CD8-positive, alpha-beta memory T cell (primary cell): ENCODE data around the gene GGT1. TPM values are rescaled to one million over a fixed set of nuclear protein-coding genes. Genes with fewer than 3 reads are reported as not detected.

ENCODE experiments used
- CTCF ChIA-PET: fragments of 350-600 bp; sonication (Branson Sonifier 250); formaldehyde crosslinking; loops from one replicate; lab custom pipeline; 2021; ENCODE audit warnings: antibody characterized with exemption; lab: Charles Lee
- POLR2A ChIA-PET: fragments of 350-600 bp; sonication (Branson Sonifier 250); formaldehyde crosslinking; loops from one replicate; lab custom pipeline; 2021; ENCODE audit warnings: antibody characterized with exemption; lab: Charles Lee
- DNase-seq, 5 donors: peaks; one replicate each; pipeline versions ENCODE4 v3.0.0 to v3.0.0-alpha.2; 2020 to 2022; ENCODE audit warnings: mixed read lengths in 1 of 5
- H3K27ac ChIP-seq: one replicate; pipeline ENCODE4 v1.7.0; 2013; ENCODE audit warnings: low read depth, mild to moderate bottlenecking, low read length, moderate library complexity
- H3K27me3 ChIP-seq: 2 replicates; pipeline ENCODE4 v1.7.0; 2013; ENCODE audit warnings: low read length, mild to moderate bottlenecking; ENCODE audit not compliant: insufficient read depth, poor library complexity, severe bottlenecking
- H3K36me3 ChIP-seq: 2 replicates; pipeline ENCODE4 v1.7.0; 2013; ENCODE audit warnings: mild to moderate bottlenecking, low read length, moderate library complexity; ENCODE audit not compliant: insufficient read depth
- H3K4me1 ChIP-seq: 2 replicates; pipeline ENCODE4 v1.7.0; 2013; ENCODE audit warnings: mild to moderate bottlenecking, low read length, moderate library complexity; ENCODE audit not compliant: insufficient read depth
- H3K4me3 ChIP-seq: 2 replicates; pipeline ENCODE4 v1.7.0; 2013; ENCODE audit warnings: mild to moderate bottlenecking, low read length
- H3K9me3 ChIP-seq: 2 replicates; pipeline ENCODE4 v1.7.0; 2013; ENCODE audit warnings: mild to moderate bottlenecking, low read length
- H3K27ac Mint-ChIP-seq, 8 donors: one replicate each; pipeline ENCODE4 v1.8.0; 2020 to 2021; ENCODE audit warnings: mixed read lengths in 8 of 8, mild to moderate bottlenecking in 6 of 8, inconsistent platforms in 3 of 8, moderate library complexity in 3 of 8
- H3K27me3 Mint-ChIP-seq, 2 donors: one replicate each; pipeline ENCODE4 v1.8.0; 2020 to 2021; ENCODE audit warnings: mixed read lengths in 2 of 2, mild to moderate bottlenecking in 1 of 2, moderate library complexity in 1 of 2
- H3K36me3 Mint-ChIP-seq, 3 donors: one replicate each; pipeline ENCODE4 v1.8.0; 2020 to 2021; ENCODE audit warnings: mixed read lengths in 3 of 3, inconsistent platforms in 1 of 3, mild to moderate bottlenecking in 1 of 3
- H3K4me1 Mint-ChIP-seq, 3 donors: one replicate each; pipeline ENCODE4 v1.8.0; 2020 to 2021; ENCODE audit warnings: mixed read lengths in 3 of 3, inconsistent platforms in 1 of 3, mild to moderate bottlenecking in 1 of 3
- H3K4me3 Mint-ChIP-seq, 7 donors: one replicate each; pipeline ENCODE4 v1.8.0; 2020 to 2021; ENCODE audit warnings: mixed read lengths in 7 of 7, mild to moderate bottlenecking in 6 of 7, moderate library complexity in 4 of 7, inconsistent platforms in 2 of 7
- H3K9me3 Mint-ChIP-seq, 5 donors: one replicate each; pipeline ENCODE4 v1.8.0; 2020 to 2022; ENCODE audit warnings: mixed read lengths in 5 of 5, mild to moderate bottlenecking in 3 of 5, moderate library complexity in 2 of 5, inconsistent platforms in 1 of 5
- polyA plus RNA-seq: library from polyadenylated mRNA; unstranded; fragments of 300-500 nt; fragmentation: Illumina TruSeq; gene quantifications from one replicate; pipeline ENCODE4 v1.2.3, GENCODE V29; 2021
- total RNA-seq, 2 experiments: library from RNA; stranded (reverse); gene quantifications; one replicate each; pipeline ENCODE4 v1.2.3, GENCODE V29; 2021

Gene GGT1
- total and polyA plus RNA-seq, 3 experiments from 2014 or later = 12.1 to 39.1 (median 36.9) TPM

GRCh38 chr22:24564376-24565058, 38.5 kb upstream of the GGT1 start:
- Histone ChIP-seq H3K27me3 (no peaks in the 10 kb centered on the region), H3K9me3 (no peaks in the 10 kb centered on the region), H3K27ac (no peak overlapping the region), H3K36me3 (peaks cover 30% of the 10 kb centered on the region), H3K4me3 (no peak overlapping the region), H3K4me1 (peaks cover 45% of the 10 kb centered on the region)
- H3K4me3 Mint-ChIP-seq = peak overlapping the region in 3 of 7 donors; percentile 30 to 39 (median 33)
- CTCF ChIA-PET = no interaction called here
- H3K4me1 Mint-ChIP-seq = peaks cover 38 to 63% (median 59%) of the 10 kb centered on the region in 3 donors
- H3K27ac Mint-ChIP-seq = peak overlapping the region in 6 of 8 donors; percentile 27 to 85 (median 70)
- H3K27me3 Mint-ChIP-seq = no peaks in the 10 kb centered on the region
- no peak for DNase-seq
- POLR2A ChIA-PET = no interaction called here
- H3K36me3 Mint-ChIP-seq = peaks cover 0 to 70% (median 6%) of the 10 kb centered on the region in 3 donors
- H3K9me3 Mint-ChIP-seq = no peaks in the 10 kb centered on the region

DNA sequence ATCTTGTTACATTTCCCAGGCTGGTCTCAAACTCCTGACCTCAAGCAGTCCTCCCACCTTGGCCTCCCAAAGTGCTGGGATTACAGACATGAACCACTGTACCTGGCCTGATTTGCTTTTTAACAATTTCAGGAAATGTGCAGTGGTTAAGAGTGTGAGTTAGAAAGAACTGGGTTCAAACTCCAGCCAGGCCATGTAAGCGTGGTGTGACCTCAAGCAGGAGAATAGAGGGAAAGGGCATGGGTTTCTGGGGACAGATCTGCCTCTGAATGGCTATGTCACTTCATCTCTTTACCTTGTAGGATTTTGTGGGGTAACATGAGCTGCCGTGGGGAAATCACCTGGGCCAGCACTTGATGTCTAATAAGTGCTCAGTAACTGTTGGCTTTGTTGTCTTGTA, 37.9 kb upstream of the GGT1 start:
- Mint-ChIP-seq H3K9me3 (no peaks in the 10 kb centered on the region), H3K27ac (peak overlapping the region in 3 of 8 donors; percentile 9 to 67 (median 10)), H3K36me3 (peaks cover 0 to 72% (median 7%) of the 10 kb centered on the region in 3 donors), H3K4me1 (peaks cover 37 to 58% (median 53%) of the 10 kb centered on the region in 3 donors), H3K27me3 (no peaks in the 10 kb centered on the region), H3K4me3 (no peak overlapping the region)
- H3K27ac ChIP-seq = no peak overlapping the region
- no peaks in the 10 kb centered on the region for H3K27me3 ChIP-seq
- H3K36me3 ChIP-seq = peaks cover 33% of the 10 kb centered on the region
- no peak overlapping the region for H3K4me3 ChIP-seq
- peaks cover 43% of the 10 kb centered on the region for H3K4me1 ChIP-seq
- POLR2A ChIA-PET = no interaction called here
- CTCF ChIA-PET = no interaction called here
- H3K9me3 ChIP-seq = no peaks in the 10 kb centered on the region
- DNase-seq = no peak

GRCh38 chr22:24566899-24567511, 36.0 kb upstream of the GGT1 start:
- no peak overlapping the region for H3K4me3 Mint-ChIP-seq

DNA sequence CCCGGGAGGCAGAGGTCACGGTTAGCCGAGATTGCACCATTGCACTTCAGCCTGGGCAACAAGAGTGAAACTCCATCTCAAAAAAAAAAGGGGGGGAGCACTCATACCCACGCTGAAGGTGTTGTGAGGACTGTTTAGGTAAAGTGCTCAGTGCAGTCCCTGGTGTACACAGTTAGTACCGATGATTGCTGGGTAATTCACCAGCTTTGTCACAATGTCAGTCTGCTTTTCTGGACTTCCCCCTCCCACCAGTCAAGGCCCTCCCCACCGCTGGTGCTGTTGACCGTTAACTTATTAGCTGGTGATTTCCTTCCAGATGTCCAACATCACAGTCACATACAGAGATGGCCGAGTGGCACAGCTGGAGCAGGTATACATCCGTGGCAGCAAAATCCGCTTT, 35.3 kb upstream of the GGT1 start:
- POLR2A ChIA-PET = no interaction called here
- no peak overlapping the region for H3K4me3 ChIP-seq
- H3K27ac ChIP-seq = no peak overlapping the region
- H3K9me3 ChIP-seq = no peaks in the 10 kb centered on the region
- Mint-ChIP-seq H3K27ac (no peak overlapping the region), H3K27me3 (no peaks in the 10 kb centered on the region), H3K9me3 (no peaks in the 10 kb centered on the region), H3K4me3 (no peak overlapping the region), H3K36me3 (peaks cover 0 to 82% (median 4%) of the 10 kb centered on the region in 3 donors), H3K4me1 (peaks cover 32 to 46% (median 43%) of the 10 kb centered on the region in 3 donors)
- peaks cover 26% of the 10 kb centered on the region for H3K36me3 ChIP-seq
- CTCF ChIA-PET = no interaction called here
- H3K4me1 ChIP-seq = peaks cover 30% of the 10 kb centered on the region
- no peak for DNase-seq
- no peaks in the 10 kb centered on the region for H3K27me3 ChIP-seq

More at GRCh38 chr22:24566899-24567511, 36.0 kb upstream of the GGT1 start:
- Histone ChIP-seq H3K27me3 (no peaks in the 10 kb centered on the region), H3K9me3 (no peaks in the 10 kb centered on the region), H3K36me3 (peaks cover 26% of the 10 kb centered on the region), H3K4me3 (no peak overlapping the region), H3K4me1 (peaks cover 33% of the 10 kb centered on the region), H3K27ac (no peak overlapping the region)
- Mint-ChIP-seq H3K9me3 (no peaks in the 10 kb centered on the region), H3K36me3 (peaks cover 0 to 78% (median 4%) of the 10 kb centered on the region in 3 donors), H3K27ac (peak overlapping the region in 5 of 8 donors; percentile 2 to 71 (median 54)), H3K4me1 (peaks cover 35 to 49% (median 46%) of the 10 kb centered on the region in 3 donors), H3K27me3 (no peaks in the 10 kb centered on the region)
- CTCF ChIA-PET = no interaction called here
- POLR2A ChIA-PET = no interaction called here
- DNase-seq = no peak

GRCh38 chr22:24571266-24571665, 31.7 kb upstream of the GGT1 start:
- Histone ChIP-seq H3K9me3 (no peaks in the 10 kb centered on the region), H3K36me3 (peaks cover 33% of the 10 kb centered on the region), H3K4me3 (no peak overlapping the region), H3K27ac (no peak overlapping the region), H3K4me1 (no peaks in the 10 kb centered on the region), H3K27me3 (no peaks in the 10 kb centered on the region)
- Mint-ChIP-seq H3K9me3 (no peaks in the 10 kb centered on the region), H3K36me3 (peaks cover 0 to 82% (median 14%) of the 10 kb centered on the region in 3 donors), H3K4me3 (no peak overlapping the region), H3K27me3 (no peaks in the 10 kb centered on the region), H3K27ac (no peak overlapping the region), H3K4me1 (peaks cover 7 to 11% (median 11%) of the 10 kb centered on the region in 3 donors)
- POLR2A ChIA-PET = no interaction called here
- CTCF ChIA-PET = no interaction called here
- no peak for DNase-seq

DNA sequence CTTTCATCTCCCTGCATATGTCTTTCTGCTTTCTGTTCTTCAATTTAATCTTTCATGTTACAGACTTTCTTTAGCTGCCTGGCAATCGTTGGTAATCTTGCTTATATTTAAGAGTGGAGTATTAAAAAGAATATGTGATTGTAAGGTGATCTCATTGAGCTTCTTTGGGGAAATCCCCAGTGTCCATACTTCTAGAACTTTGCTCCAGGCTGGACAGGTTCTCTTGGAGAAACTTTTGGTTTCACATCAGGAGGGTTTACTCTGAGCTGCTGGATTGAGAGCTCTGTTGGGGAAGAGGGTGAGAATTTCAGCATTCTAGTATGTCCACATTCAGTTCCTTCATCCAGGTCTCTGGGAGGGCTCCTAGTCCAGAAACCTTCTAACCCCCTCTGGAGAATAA, 26.2 kb upstream of the GGT1 start:
- H3K27me3 Mint-ChIP-seq = no peaks in the 10 kb centered on the region
- peaks cover 0 to 48% (median 10%) of the 10 kb centered on the region in 3 donors for H3K36me3 Mint-ChIP-seq
- H3K27me3 ChIP-seq = no peaks in the 10 kb centered on the region
- H3K4me1 ChIP-seq = no peaks in the 10 kb centered on the region
- H3K4me3 Mint-ChIP-seq = no peak overlapping the region
- no peaks in the 10 kb centered on the region for H3K9me3 ChIP-seq
- no peak for DNase-seq
- H3K9me3 Mint-ChIP-seq = no peaks in the 10 kb centered on the region
- no peak overlapping the region for H3K4me3 ChIP-seq
- peaks cover 0 to 2% (median 0%) of the 10 kb centered on the region in 3 donors for H3K4me1 Mint-ChIP-seq
- no peak overlapping the region for H3K27ac ChIP-seq
- ChIA-PET POLR2A (interaction anchor here (0.6 kb wide), 1 partner anchor 1202 kb away, joined by 5 read pairs; no protein-coding TSS in a partner anchor), CTCF (no interaction called here)
- peak overlapping the region in 1 of 8 donors; percentile 47 for H3K27ac Mint-ChIP-seq
- peaks cover 14% of the 10 kb centered on the region for H3K36me3 ChIP-seq

GRCh38 chr22:24578355-24579257, 24.4 kb upstream of the GGT1 start:
- no peaks in the 10 kb centered on the region for H3K9me3 Mint-ChIP-seq
- Histone ChIP-seq H3K36me3 (peaks cover 6% of the 10 kb centered on the region), H3K27ac (no peak overlapping the region), H3K4me1 (no peaks in the 10 kb centered on the region), H3K27me3 (no peaks in the 10 kb centered on the region), H3K9me3 (no peaks in the 10 kb centered on the region), H3K4me3 (no peak overlapping the region)
- POLR2A ChIA-PET = no interaction called here
- H3K36me3 Mint-ChIP-seq = peaks cover 0 to 30% (median 8%) of the 10 kb centered on the region in 3 donors
- DNase-seq = no peak
- H3K4me3 Mint-ChIP-seq = no peak overlapping the region
- H3K27ac Mint-ChIP-seq = peak overlapping the region in 7 of 8 donors; percentile 2 to 57 (median 43)
- H3K27me3 Mint-ChIP-seq = no peaks in the 10 kb centered on the region
- CTCF ChIA-PET = no interaction called here
- peaks cover 0 to 2% (median 0%) of the 10 kb centered on the region in 3 donors for H3K4me1 Mint-ChIP-seq
